Transverse colon (tissue), 4 donors: ENCODE results near the gene GSTP1. TPM values are rescaled to one million over a fixed set of nuclear protein-coding genes. Genes with fewer than 3 reads are reported as not detected.

Experiments used
- DNase-seq: peaks from one replicate; pipeline ENCODE4 v3.0.0-alpha.2; 2019
- H3K27ac ChIP-seq, 4 donors: fragments of 200-600 bp; sonication (generic); 2 replicates each; pipeline ENCODE4 v1.5.1; 2016 to 2018; ENCODE audit warnings: inconsistent platforms in 4 of 4
- H3K27me3 ChIP-seq: fragments of 200-600 bp; sonication (generic); 2 replicates; pipeline ENCODE4 v1.5.1; 2017; ENCODE audit warnings: inconsistent platforms
- H3K36me3 ChIP-seq, 4 donors: fragments of 200-600 bp; sonication (generic); 2 replicates each; pipeline ENCODE4 v1.5.1; 2017 to 2019; ENCODE audit warnings: inconsistent platforms in 4 of 4
- H3K4me1 ChIP-seq, 4 donors: fragments of 200-600 bp; sonication (generic); 2 replicates each; pipeline ENCODE4 v1.5.1; 2017 to 2020; ENCODE audit warnings: inconsistent platforms in 4 of 4
- H3K4me3 ChIP-seq, 4 donors: fragments of 200-600 bp; sonication (generic); 1 replicate in 1 of 4; 2 replicates in 3 of 4; pipeline versions ENCODE4 v1.5.1 to v1.6.1; 2017 to 2019; ENCODE audit warnings: inconsistent platforms in 4 of 4
- H3K9me3 ChIP-seq, 2 donors: fragments of 200-600 bp; sonication (generic); 2 replicates each; pipeline ENCODE4 v1.5.1; 2017 to 2019; ENCODE audit warnings: inconsistent platforms in 2 of 2
- CTCF ChIP-seq, 5 experiments: fragments of 200-600 bp in 3 of 5; fragments of 450-650 bp in 2 of 5; sonication (generic) in 3 of 5; IDR thresholded peaks; 1 replicate in 2 of 5; 2 replicates in 3 of 5; pipeline ENCODE4 v1.5.1; 2016 to 2017; ENCODE audit warnings: antibody characterized with exemption in 5 of 5, inconsistent platforms in 3 of 5, mild to moderate bottlenecking in 2 of 5, moderate library complexity in 1 of 5
- EP300 ChIP-seq: sonication (generic); formaldehyde crosslinking; IDR thresholded peaks from one replicate; pipeline ENCODE4 v1.6.1; 2017; ENCODE audit warnings: antibody characterized with exemption, low read depth
- POLR2A ChIP-seq: fragments of 450-650 bp; IDR thresholded peaks from one replicate; pipeline ENCODE4 v1.6.1; 2016; ENCODE audit warnings: antibody characterized with exemption, mild to moderate bottlenecking, moderate library complexity
- POLR2AphosphoS5 ChIP-seq, 3 donors: sonication (generic); formaldehyde crosslinking; IDR thresholded peaks; one replicate each; pipeline ENCODE4 v1.6.1; 2016; ENCODE audit warnings: antibody characterized with exemption in 3 of 3
- WGBS, 2 donors: methylation state at CpG; one replicate each; pipeline ENCODE4 v1.1.5; 2018; ENCODE audit warnings: low coverage in 1 of 2; 5-methylcytosine and 5-hydroxymethylcytosine counted together
- in situ Hi-C, 4 donors: fragments of 200-750 bp; cut with MboI; loops; one replicate each; pipeline versions ENCODE4 v1.15.0 to v1.15.1; 2017; ENCODE audit warnings: low sequenced_read_pairs in 3 of 4, low pct_ligation_motif_present in 1 of 4, low pct_unique_long_range_greater_than_20kb in 1 of 4
- intact Hi-C: fragments of 100-400 bp; cut with DNase I; formaldehyde crosslinking; loops from one replicate; pipeline ENCODE4 v1.15.1; 2023; ENCODE audit warnings: low total_unique reads
- total RNA-seq, 4 donors: library from RNA; depleted of rRNA; stranded (reverse); fragments of >200 nt; gene quantifications; one replicate each; pipeline ENCODE4 v1.1.0, GENCODE V29; 2016

GSTP1 gene
- total RNA-seq, 4 donors from 2014 or later = 166 to 578 (median 537) TPM

GRCh38 chr11:67611704-67612587 is 28.3 kb downstream of the GSTP1 start:
- no peak for DNase-seq
- Histone ChIP-seq H3K4me3 (no peak overlapping the region), H3K9me3 (no peaks in the 10 kb centered on the region), H3K27me3 (peaks cover 15% of the 10 kb centered on the region), H3K36me3 (peaks cover 0 to 3% (median 0%) of the 10 kb centered on the region in 4 donors), H3K27ac (no peak overlapping the region), H3K4me1 (peaks cover 13 to 26% (median 23%) of the 10 kb centered on the region in 4 donors)
- intact Hi-C loops (no loop called here), in situ Hi-C loops (no loop called here)
- no peak for TF ChIP-seq CTCF (IDR thresholded peaks at IDR 0.05)
- no peak for TF ChIP-seq POLR2A
- no peak for TF ChIP-seq EP300
- TF ChIP-seq POLR2AphosphoS5 (IDR thresholded peaks at IDR 0.05) = no peak
- 92% methylated on average over 7 to 36 of the region's 37 CpGs for WGBS, 2 donors

DNA sequence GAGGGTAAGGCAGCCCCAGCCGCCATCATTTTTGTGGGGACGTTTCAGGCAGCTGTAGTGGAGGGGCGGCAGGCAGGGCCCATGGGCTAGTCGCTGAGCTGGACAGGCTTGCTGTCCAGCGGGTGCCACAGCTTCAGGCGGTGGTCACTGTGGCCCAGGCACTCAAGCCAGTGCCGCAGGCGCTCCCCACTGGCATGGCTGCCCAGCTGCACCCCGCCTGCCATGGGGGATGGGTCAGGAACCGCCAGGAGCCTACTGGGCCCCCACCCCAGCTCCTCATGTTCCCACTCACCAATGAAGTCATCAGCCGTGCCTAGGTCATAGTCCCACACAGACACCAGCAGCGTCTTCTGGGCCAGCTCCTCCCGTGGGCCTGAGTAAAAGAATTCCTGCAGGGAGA is 29.1 kb downstream of the GSTP1 start:
- Histone ChIP-seq H3K27ac (no peak overlapping the region), H3K27me3 (peaks cover 15% of the 10 kb centered on the region), H3K9me3 (no peaks in the 10 kb centered on the region), H3K4me3 (no peak overlapping the region), H3K36me3 (peaks cover 0 to 3% (median 0%) of the 10 kb centered on the region in 4 donors), H3K4me1 (peaks cover 8 to 19% (median 16%) of the 10 kb centered on the region in 4 donors)
- no peak for DNase-seq
- intact Hi-C loops = no loop called here
- TF ChIP-seq POLR2A (no peak), EP300 (no peak), POLR2AphosphoS5 (IDR thresholded peaks at IDR 0.05) (no peak), CTCF (IDR thresholded peaks at IDR 0.05) (no peak)
- WGBS, 2 donors = 90% methylated on average over 13 of the region's 13 CpGs; no CpG with 5 or more reads in 1 of the 2 donors
- in situ Hi-C loops = no loop called here

GRCh38 chr11:67613313-67613959 is 29.8 kb downstream of the GSTP1 start:
- Histone ChIP-seq H3K36me3 (peaks cover 0 to 3% (median 0%) of the 10 kb centered on the region in 4 donors), H3K4me3 (peak overlapping the region in 2 of 4 donors; percentile 22 to 42), H3K4me1 (peaks cover 6 to 13% (median 12%) of the 10 kb centered on the region in 4 donors), H3K9me3 (no peaks in the 10 kb centered on the region), H3K27me3 (peaks cover 15% of the 10 kb centered on the region), H3K27ac (peak overlapping the region; percentile 63 to 77 (median 72))
- 86 to 96% methylated on average over 4 to 17 of the region's 17 CpGs for WGBS, 2 donors
- in situ Hi-C loops (no loop called here), intact Hi-C loops (no loop called here)
- TF ChIP-seq EP300 = no peak
- no peak for TF ChIP-seq POLR2A
- no peak for TF ChIP-seq POLR2AphosphoS5 (IDR thresholded peaks at IDR 0.05)
- no peak for DNase-seq

DNA sequence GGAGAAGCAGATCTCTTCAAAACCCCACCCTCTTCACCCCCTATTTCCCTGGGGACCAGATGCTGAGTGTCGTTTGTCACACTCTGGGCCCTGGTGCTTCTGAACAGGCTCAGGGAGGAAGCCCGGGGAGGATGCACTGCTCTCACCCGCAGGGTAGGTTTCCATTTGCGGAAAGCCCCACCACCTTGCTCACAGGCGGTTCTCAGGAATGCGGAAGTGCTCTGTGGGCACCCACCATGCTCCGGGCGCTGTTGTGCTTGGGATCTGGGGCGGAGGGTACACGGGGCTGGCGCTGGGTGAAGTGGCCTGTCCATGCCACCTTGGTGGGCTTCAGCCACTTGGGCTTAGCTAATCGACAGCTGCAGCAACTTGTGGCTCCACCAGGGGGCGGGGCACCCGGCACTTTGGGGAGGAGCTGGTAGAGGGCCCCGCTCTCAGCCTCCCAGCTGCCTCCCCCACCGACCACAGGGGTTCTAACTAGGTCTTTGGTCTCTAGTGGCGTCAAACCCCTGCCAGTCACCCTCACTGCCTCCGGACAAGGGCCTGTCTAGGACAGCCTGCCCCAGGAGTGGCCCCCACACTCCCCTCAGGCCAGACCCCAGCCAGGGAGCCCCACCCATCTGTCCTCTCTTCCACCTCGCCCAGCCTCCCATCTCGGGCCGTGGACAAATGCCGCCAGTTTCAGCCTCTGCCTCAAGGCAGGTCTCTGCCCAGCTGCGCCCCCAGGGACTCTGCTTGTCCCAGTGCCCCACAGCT is 30.5 kb downstream of the GSTP1 start:
- H3K36me3 ChIP-seq = peaks cover 0 to 3% (median 0%) of the 10 kb centered on the region in 4 donors
- no peaks in the 10 kb centered on the region for H3K9me3 ChIP-seq
- peaks cover 15% of the 10 kb centered on the region for H3K27me3 ChIP-seq
- peak in 1 of 3 donors; percentile 42 for TF ChIP-seq POLR2AphosphoS5 (IDR thresholded peaks at IDR 0.05)
- peak; percentile 62 to 73 (median 71) for TF ChIP-seq CTCF (IDR thresholded peaks at IDR 0.05)
- TF ChIP-seq EP300 = no peak
- peak; percentile 59 for TF ChIP-seq POLR2A
- in situ Hi-C loops = no loop called here
- WGBS, 2 donors = 18% methylated on average over 21 of the region's 23 CpGs; no CpG with 5 or more reads in 1 of the 2 donors
- peak overlapping the region in 3 of 4 donors; percentile 8 to 42 (median 22) for H3K4me3 ChIP-seq
- intact Hi-C loops = no loop called here
- peak overlapping the region; percentile 63 to 77 (median 72) for H3K27ac ChIP-seq
- H3K4me1 ChIP-seq = peaks cover 6 to 13% (median 12%) of the 10 kb centered on the region in 4 donors
- peak; percentile 77 for DNase-seq
